ENCODE data around the gene ALG8. TPM values are rescaled to one million over a fixed set of nuclear protein-coding genes. Genes with fewer than 3 reads are reported as not detected.
A peak's percentile ranks its signal among the peaks of the same experiment; 100 is the strongest.
"Not testable (repeated sequence)": the region's sequence is repeated elsewhere in the genome, so short reads cannot be mapped to it uniquely, and the experiment has no call there.

Gene ALG8
- total RNA-seq, 6 donors from 2014 or later: 5.2 to 31.4 (median 23.0) TPM

- Histone ChIP-seq H3K36me3 (no peaks in the 10 kb centered on the region), H3K4me3 (no peak overlapping the region), H3K4me1 (peaks cover 0 to 5% (median 2%) of the 10 kb centered on the region in 4 donors), H3K9me3 (no peaks in the 10 kb centered on the region), H3K27ac (no peak overlapping the region), H3K27me3 (no peaks in the 10 kb centered on the region)
- WGBS, 2 donors: 94 to 95% methylated on average over 8 of the region's 8 CpGs
- no peak for DNase-seq
- ATAC-seq (ENCODE audit: low FRiP score in 2 of 2): no peak
- TF ChIP-seq, protein P1, sequence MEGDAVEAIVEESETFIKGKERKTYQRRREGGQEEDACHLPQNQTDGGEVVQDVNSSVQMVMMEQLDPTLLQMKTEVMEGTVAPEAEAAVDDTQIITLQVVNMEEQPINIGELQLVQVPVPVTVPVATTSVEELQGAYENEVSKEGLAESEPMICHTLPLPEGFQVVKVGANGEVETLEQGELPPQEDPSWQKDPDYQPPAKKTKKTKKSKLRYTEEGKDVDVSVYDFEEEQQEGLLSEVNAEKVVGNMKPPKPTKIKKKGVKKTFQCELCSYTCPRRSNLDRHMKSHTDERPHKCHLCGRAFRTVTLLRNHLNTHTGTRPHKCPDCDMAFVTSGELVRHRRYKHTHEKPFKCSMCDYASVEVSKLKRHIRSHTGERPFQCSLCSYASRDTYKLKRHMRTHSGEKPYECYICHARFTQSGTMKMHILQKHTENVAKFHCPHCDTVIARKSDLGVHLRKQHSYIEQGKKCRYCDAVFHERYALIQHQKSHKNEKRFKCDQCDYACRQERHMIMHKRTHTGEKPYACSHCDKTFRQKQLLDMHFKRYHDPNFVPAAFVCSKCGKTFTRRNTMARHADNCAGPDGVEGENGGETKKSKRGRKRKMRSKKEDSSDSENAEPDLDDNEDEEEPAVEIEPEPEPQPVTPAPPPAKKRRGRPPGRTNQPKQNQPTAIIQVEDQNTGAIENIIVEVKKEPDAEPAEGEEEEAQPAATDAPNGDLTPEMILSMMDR (IDR thresholded peaks at IDR 0.05): no peak
- no peak for TF ChIP-seq POLR2AphosphoS5 (IDR thresholded peaks at IDR 0.05)
- TF ChIP-seq POLR2A (IDR thresholded peaks at IDR 0.05): no peak
These were observed 78.9 kb downstream of the ALG8 start for GRCh38 chr11:78060533-78060932.

DNA sequence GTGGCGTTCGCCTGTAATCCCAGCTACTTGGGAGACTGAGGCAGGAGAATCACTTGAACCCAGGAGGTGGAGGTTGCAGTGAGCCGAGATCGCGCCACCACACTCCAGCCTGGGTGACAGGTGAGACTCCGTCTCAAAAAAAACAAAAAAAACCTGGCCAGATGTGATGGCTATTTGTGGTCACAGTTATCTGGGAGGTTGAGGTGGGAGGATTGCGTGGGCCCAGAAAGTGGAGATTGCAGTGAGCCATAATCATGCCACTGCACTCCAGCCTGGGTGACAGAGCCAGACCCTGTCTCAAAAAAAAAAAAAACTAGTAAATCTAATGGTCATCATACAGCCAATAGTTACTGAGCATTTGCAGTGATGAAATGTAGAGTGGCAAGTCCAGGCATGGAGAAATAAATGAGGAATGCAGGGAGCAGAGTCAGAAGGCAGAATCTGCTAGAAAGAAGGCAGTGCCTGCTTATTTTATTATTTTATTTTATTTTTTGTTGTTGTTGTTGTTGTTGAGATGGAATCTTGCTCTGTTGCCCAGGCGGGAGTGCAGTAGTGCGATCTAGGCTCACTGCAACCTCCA, 79.6 kb downstream of the ALG8 start:
- ATAC-seq (ENCODE audit: low FRiP score in 2 of 2); H3K4me3 ChIP-seq; H3K9me3 ChIP-seq; DNase-seq; H3K36me3 ChIP-seq; H3K27ac ChIP-seq; H3K4me1 ChIP-seq; H3K27me3 ChIP-seq: not testable (repeated sequence)
- WGBS, 2 donors: 93 to 100% methylated on average over 9 of the region's 9 CpGs

GRCh38 chr11:78057462-78058055, 81.9 kb downstream of the ALG8 start:
- DNase-seq: no peak
- H3K4me1 ChIP-seq: peaks cover 0 to 5% (median 2%) of the 10 kb centered on the region in 4 donors
- ATAC-seq (ENCODE audit: low FRiP score in 2 of 2): peak in 1 of 2 donors; percentile 50
- H3K27me3 ChIP-seq: no peaks in the 10 kb centered on the region
- H3K4me3 ChIP-seq: no peak overlapping the region
- H3K9me3 ChIP-seq: no peaks in the 10 kb centered on the region
- WGBS, 2 donors: 86 to 94% methylated on average over 9 to 10 of the region's 10 CpGs
- TF ChIP-seq POLR2AphosphoS5 (IDR thresholded peaks at IDR 0.05): no peak
- TF ChIP-seq POLR2A (IDR thresholded peaks at IDR 0.05): no peak
- no peak for TF ChIP-seq EP300 (IDR thresholded peaks at IDR 0.05)
- TF ChIP-seq, protein P1 (IDR thresholded peaks at IDR 0.05): no peak
- H3K36me3 ChIP-seq: no peaks in the 10 kb centered on the region
- no peak overlapping the region for H3K27ac ChIP-seq

GRCh38 chr11:78056093-78056492, 83.3 kb downstream of the ALG8 start:
- no peaks in the 10 kb centered on the region for H3K36me3 ChIP-seq
- H3K27me3 ChIP-seq: no peaks in the 10 kb centered on the region
- 82 to 88% methylated on average over 3 of the region's 3 CpGs for WGBS, 2 donors
- DNase-seq (no peak), ATAC-seq (ENCODE audit: low FRiP score in 2 of 2) (no peak)
- H3K9me3 ChIP-seq: no peaks in the 10 kb centered on the region
- peaks cover 0 to 7% (median 1%) of the 10 kb centered on the region in 4 donors for H3K4me1 ChIP-seq
- no peak overlapping the region for H3K4me3 ChIP-seq
- TF ChIP-seq EP300 (IDR thresholded peaks at IDR 0.05) (no peak), POLR2AphosphoS5 (IDR thresholded peaks at IDR 0.05) (no peak), POLR2A (IDR thresholded peaks at IDR 0.05) (no peak)
- TF ChIP-seq, protein P1 (IDR thresholded peaks at IDR 0.05): no peak
- H3K27ac ChIP-seq: no peak overlapping the region

GRCh38 chr11:78054971-78055370, 84.5 kb downstream of the ALG8 start:
- no peak overlapping the region for H3K27ac ChIP-seq
- no peak overlapping the region for H3K4me3 ChIP-seq
- no peak for TF ChIP-seq EP300 (IDR thresholded peaks at IDR 0.05)
- TF ChIP-seq POLR2AphosphoS5 (IDR thresholded peaks at IDR 0.05): no peak
- TF ChIP-seq, protein P1 (IDR thresholded peaks at IDR 0.05): no peak
- TF ChIP-seq POLR2A (IDR thresholded peaks at IDR 0.05): no peak
- H3K27me3 ChIP-seq: no peaks in the 10 kb centered on the region
- WGBS, 2 donors: 84 to 88% methylated on average over 4 of the region's 4 CpGs
- DNase-seq: no peak
- ATAC-seq (ENCODE audit: low FRiP score in 2 of 2): no peak
- peaks cover 0 to 5% (median 0%) of the 10 kb centered on the region in 4 donors for H3K4me1 ChIP-seq
- no peaks in the 10 kb centered on the region for H3K9me3 ChIP-seq
- no peaks in the 10 kb centered on the region for H3K36me3 ChIP-seq
